PC-3 (cell line): ENCODE measurements around the gene RFTN1. TPM values are rescaled to one million over a fixed set of nuclear protein-coding genes. Genes with fewer than 3 reads are reported as not detected.

Source experiments
- ATAC-seq: fragments of 200-7000 bp; cut with Tn5 transposase; 2 replicates; pipeline ENCODE4 v1.9.1; 2020; ENCODE audit warnings: mild to moderate bottlenecking, moderate library complexity
- BruUV-seq: library from RNA; stranded (reverse); fragments of 400-500 nt; replicated peaks from 2 replicates; lab custom pipeline; 2021; lab: Mats Ljungman, UMichigan
- CTCF ChIA-PET: fragments of 300-600 bp; sonication (Branson Sonifier 250); formaldehyde crosslinking; loops from one replicate; lab custom pipeline; 2022; ENCODE audit warnings: antibody characterized with exemption; lab: Charles Lee
- POLR2A ChIA-PET: fragments of 300-600 bp; sonication (Branson Sonifier 250); formaldehyde crosslinking; loops from one replicate; lab custom pipeline; 2022; ENCODE audit warnings: antibody characterized with exemption; ENCODE audit not compliant: unreplicated experiment; lab: Charles Lee
- DNase-seq: peaks from one replicate; pipeline ENCODE4 v3.0.0-alpha.2; 2015
- H2AFZ ChIP-seq: fragments of 300-600 bp; sonication (generic); 2 replicates; pipeline ENCODE4 v1.6.0; 2016; ENCODE audit warnings: antibody characterized with exemption, low read length
- H3F3A ChIP-seq: fragments of 300-600 bp; sonication (generic); one replicate; pipeline ENCODE4 v1.6.0; 2017; ENCODE audit warnings: antibody characterized with exemption, low read length, control low read depth, mild to moderate bottlenecking; ENCODE audit not compliant: unreplicated experiment
- H3K27ac ChIP-seq: fragments of 300-600 bp; sonication (generic); 2 replicates; pipeline ENCODE4 v1.5.1; 2016; ENCODE audit warnings: mild to moderate bottlenecking, low read length
- H3K27me3 ChIP-seq: fragments of 300-600 bp; sonication (generic); 2 replicates; pipeline ENCODE4 v1.6.1; 2016; ENCODE audit warnings: low read length, mixed read lengths
- H3K36me3 ChIP-seq: fragments of 300-600 bp; sonication (generic); 2 replicates; pipeline ENCODE4 v1.6.1; 2016; ENCODE audit warnings: low read depth, mixed run types, low read length, mixed read lengths
- H3K4me1 ChIP-seq: fragments of 300-600 bp; sonication (generic); 2 replicates; pipeline ENCODE4 v1.5.1; 2016; ENCODE audit warnings: low read length; ENCODE audit not compliant: insufficient read depth
- H3K4me2 ChIP-seq: fragments of 300-600 bp; sonication (generic); 2 replicates; pipeline ENCODE4 v1.6.0; 2016; ENCODE audit warnings: low read length
- H3K4me3 ChIP-seq: fragments of 300-600 bp; sonication (generic); 2 replicates; pipeline ENCODE4 v1.5.1; 2016; ENCODE audit warnings: mild to moderate bottlenecking, low read length, mixed read lengths
- H3K79me2 ChIP-seq: fragments of 300-600 bp; sonication (generic); 2 replicates; pipeline ENCODE4 v1.6.1; 2017; ENCODE audit warnings: low read length, mixed read lengths
- H3K9ac ChIP-seq: fragments of 300-600 bp; sonication (generic); 2 replicates; pipeline ENCODE4 v1.6.0; 2016; ENCODE audit warnings: mild to moderate bottlenecking, low read length
- H3K9me2 ChIP-seq: fragments of 300-600 bp; sonication (generic); replicated peaks from 2 replicates; pipeline ENCODE4 v1.6.1; 2016; ENCODE audit warnings: mixed run types, low read length, mixed read lengths
- H3K9me3 ChIP-seq: fragments of 300-600 bp; sonication (generic); 2 replicates; pipeline ENCODE4 v1.6.1; 2016; ENCODE audit warnings: low read length, mixed read lengths
- H4K20me1 ChIP-seq: fragments of 300-600 bp; sonication (generic); 2 replicates; pipeline ENCODE4 v1.6.1; 2016; ENCODE audit warnings: low read length, mixed read lengths
- EZH2 ChIP-seq: fragments of 300-600 bp; sonication (generic); IDR thresholded peaks from one replicate; pipeline ENCODE4 v1.6.1; 2017; ENCODE audit warnings: antibody characterized with exemption, mild to moderate bottlenecking, low read length; ENCODE audit not compliant: unreplicated experiment
- EZH2phosphoT487 ChIP-seq: fragments of 300-600 bp; sonication (generic); IDR thresholded peaks from 2 replicates; pipeline ENCODE4 v1.6.1; 2018; ENCODE audit warnings: mild to moderate bottlenecking, antibody characterized with exemption, low read length, borderline replicate concordance
- intact Hi-C: fragments of 100-400 bp; cut with micrococcal nuclease; formaldehyde crosslinking; loops from 2 replicates; pipeline ENCODE4 v1.9.0; 2023
- total RNA-seq: library from RNA; depleted of rRNA; stranded (reverse); fragments of >200 nt; gene quantifications from 2 replicates; pipeline ENCODE4 v1.2.3, GENCODE V29; 2014
- TF ChIP-seq, protein P1 (sequence below): fragments of 300-600 bp; sonication (generic); conservative IDR thresholded peaks from 2 replicates; pipeline ENCODE4 v1.5.1; 2017; ENCODE audit warnings: antibody characterized with exemption, low read depth, mild to moderate bottlenecking, low read length

The RFTN1 gene
- total RNA-seq, 1 experiment from 2014 or later, result 9.7 TPM

DNA sequence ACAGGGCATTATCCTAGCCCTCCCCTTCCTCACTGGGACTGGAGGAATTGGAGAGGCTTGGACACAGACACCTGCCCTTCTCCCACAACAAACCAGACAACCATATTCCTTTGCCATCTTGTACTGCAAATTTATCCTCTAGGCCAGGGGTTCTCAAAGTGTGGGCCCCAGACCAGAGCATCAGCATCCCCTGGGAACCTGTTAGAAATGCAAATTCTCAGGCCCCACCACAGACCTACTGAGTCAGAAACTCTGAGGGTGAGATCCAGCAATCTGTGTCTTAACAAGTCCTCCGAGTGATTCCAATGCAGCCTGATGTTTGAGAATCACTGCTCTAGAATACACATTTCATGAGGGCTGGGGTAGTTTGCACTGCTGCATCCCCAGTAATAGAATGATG is 133.1 kb downstream of the RFTN1 start:
- BruUV-seq, result no TSS peak
- Histone ChIP-seq H3K9ac (no peak overlapping the region), H3K4me3 (no peak overlapping the region), H3K36me3 (no peaks in the 10 kb centered on the region; the same call in 1 of the 2 replicates), H3K4me2 (no peak overlapping the region), H3K9me3 (peaks cover 4% of the 10 kb centered on the region; the same call in 1 of the 2 replicates), H3K9me2 (no peaks in the 10 kb centered on the region), H4K20me1 (no peaks in the 10 kb centered on the region), H3K27ac (no peak overlapping the region), H3K79me2 (no peaks in the 10 kb centered on the region), H2AFZ (no peak overlapping the region), H3F3A (no peaks in the 10 kb centered on the region), H3K27me3 (no peaks in the 10 kb centered on the region), H3K4me1 (peaks cover 4% of the 10 kb centered on the region; the same call in 1 of the 2 replicates)
- no peak for DNase-seq
- no peak for ATAC-seq
- CTCF ChIA-PET, result no interaction called here
- TF ChIP-seq EZH2phosphoT487, result no peak
- intact Hi-C loops, result no loop called here
- POLR2A ChIA-PET, result no interaction called here

DNA sequence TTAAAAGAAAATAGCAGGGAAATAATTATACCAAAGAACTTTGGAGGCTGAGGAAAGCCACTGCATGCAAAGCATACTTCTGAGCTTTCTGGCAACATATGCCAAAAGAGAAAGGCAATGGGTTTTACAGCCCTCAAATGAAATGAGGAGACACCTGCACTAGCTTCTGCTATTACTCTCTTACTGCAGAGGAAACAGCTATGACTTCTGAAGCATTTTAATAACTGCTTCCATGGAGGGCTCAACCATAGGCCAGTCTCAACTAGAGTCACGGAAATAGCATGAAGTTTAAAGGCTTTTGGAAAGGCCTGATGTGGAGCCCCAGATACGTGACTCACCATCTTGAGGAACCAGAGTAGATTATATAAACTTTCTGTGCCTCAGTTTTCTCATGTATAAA is 133.7 kb downstream of the RFTN1 start:
- H3K9ac ChIP-seq, result no peak overlapping the region
- H3F3A ChIP-seq, result no peaks in the 10 kb centered on the region
- no peak overlapping the region for H3K4me3 ChIP-seq
- H3K9me3 ChIP-seq, result peaks cover 4% of the 10 kb centered on the region; the same call in 1 of the 2 replicates
- ATAC-seq (no peak), DNase-seq (no peak)
- no TSS peak for BruUV-seq
- intact Hi-C loops, result no loop called here
- H3K9me2 ChIP-seq, result no peaks in the 10 kb centered on the region
- no peaks in the 10 kb centered on the region; the same call in 1 of the 2 replicates for H3K36me3 ChIP-seq
- TF ChIP-seq, protein P1, sequence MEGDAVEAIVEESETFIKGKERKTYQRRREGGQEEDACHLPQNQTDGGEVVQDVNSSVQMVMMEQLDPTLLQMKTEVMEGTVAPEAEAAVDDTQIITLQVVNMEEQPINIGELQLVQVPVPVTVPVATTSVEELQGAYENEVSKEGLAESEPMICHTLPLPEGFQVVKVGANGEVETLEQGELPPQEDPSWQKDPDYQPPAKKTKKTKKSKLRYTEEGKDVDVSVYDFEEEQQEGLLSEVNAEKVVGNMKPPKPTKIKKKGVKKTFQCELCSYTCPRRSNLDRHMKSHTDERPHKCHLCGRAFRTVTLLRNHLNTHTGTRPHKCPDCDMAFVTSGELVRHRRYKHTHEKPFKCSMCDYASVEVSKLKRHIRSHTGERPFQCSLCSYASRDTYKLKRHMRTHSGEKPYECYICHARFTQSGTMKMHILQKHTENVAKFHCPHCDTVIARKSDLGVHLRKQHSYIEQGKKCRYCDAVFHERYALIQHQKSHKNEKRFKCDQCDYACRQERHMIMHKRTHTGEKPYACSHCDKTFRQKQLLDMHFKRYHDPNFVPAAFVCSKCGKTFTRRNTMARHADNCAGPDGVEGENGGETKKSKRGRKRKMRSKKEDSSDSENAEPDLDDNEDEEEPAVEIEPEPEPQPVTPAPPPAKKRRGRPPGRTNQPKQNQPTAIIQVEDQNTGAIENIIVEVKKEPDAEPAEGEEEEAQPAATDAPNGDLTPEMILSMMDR, result no peak
- TF ChIP-seq EZH2phosphoT487, result no peak
- TF ChIP-seq EZH2, result no peak
- peaks cover 4% of the 10 kb centered on the region; the same call in 1 of the 2 replicates for H3K4me1 ChIP-seq
- no peaks in the 10 kb centered on the region for H3K27me3 ChIP-seq
- no peaks in the 10 kb centered on the region for H4K20me1 ChIP-seq
- no peak overlapping the region for H3K4me2 ChIP-seq
- H3K79me2 ChIP-seq, result no peaks in the 10 kb centered on the region
- H2AFZ ChIP-seq, result no peak overlapping the region
- CTCF ChIA-PET, result no interaction called here
- POLR2A ChIA-PET, result no interaction called here
- no peak overlapping the region for H3K27ac ChIP-seq

DNA sequence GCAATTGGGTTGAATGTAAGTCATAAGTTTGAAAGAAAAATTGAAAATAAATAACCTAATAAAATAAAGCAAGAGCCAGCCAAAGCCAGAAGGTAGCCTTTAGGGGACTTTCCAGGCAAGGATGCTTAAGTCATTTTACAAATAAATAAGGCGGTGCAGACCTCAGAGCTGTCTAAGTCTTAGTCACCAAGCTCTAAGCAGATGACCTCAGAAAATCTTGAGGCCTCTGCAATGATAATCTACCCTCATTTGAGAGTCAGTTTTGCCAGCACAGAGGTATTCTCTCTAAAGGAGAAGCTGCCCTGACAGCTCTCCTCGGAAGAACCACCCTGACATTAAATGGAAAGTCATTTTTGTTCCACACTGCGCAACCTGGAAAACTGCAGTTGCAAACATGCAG is 134.6 kb downstream of the RFTN1 start:
- no peak overlapping the region for H3K9ac ChIP-seq
- no peak overlapping the region for H2AFZ ChIP-seq
- H3K27me3 ChIP-seq, result no peaks in the 10 kb centered on the region
- H3K4me1 ChIP-seq, result peaks cover 4% of the 10 kb centered on the region; the same call in 1 of the 2 replicates
- peak overlapping the region; percentile 30 for H3K27ac ChIP-seq
- ChIA-PET CTCF (no interaction called here), POLR2A (no interaction called here)
- ATAC-seq (peak; percentile 40; the same call in 1 of the 2 replicates), DNase-seq (peak; percentile 56)
- no peaks in the 10 kb centered on the region; the same call in 1 of the 2 replicates for H3K36me3 ChIP-seq
- H4K20me1 ChIP-seq, result no peaks in the 10 kb centered on the region
- H3K9me2 ChIP-seq, result no peaks in the 10 kb centered on the region
- H3K4me2 ChIP-seq, result no peak overlapping the region
- H3F3A ChIP-seq, result no peaks in the 10 kb centered on the region
- H3K79me2 ChIP-seq, result no peaks in the 10 kb centered on the region
- no peak for TF ChIP-seq EZH2phosphoT487
- no peak for TF ChIP-seq EZH2
- TF ChIP-seq, protein P1, result no peak
- no TSS peak for BruUV-seq
- intact Hi-C loops, result no loop called here
- H3K4me3 ChIP-seq, result no peak overlapping the region
- H3K9me3 ChIP-seq, result peaks cover 4% of the 10 kb centered on the region; the same call in 1 of the 2 replicates
